ENCODE data around the gene CAMK2N2.

CAMK2N2 gene

GRCh38 chr3:184260724-184261269 lies 556 bp downstream of the CAMK2N2 start:
- TF ChIP-seq, protein P1, sequence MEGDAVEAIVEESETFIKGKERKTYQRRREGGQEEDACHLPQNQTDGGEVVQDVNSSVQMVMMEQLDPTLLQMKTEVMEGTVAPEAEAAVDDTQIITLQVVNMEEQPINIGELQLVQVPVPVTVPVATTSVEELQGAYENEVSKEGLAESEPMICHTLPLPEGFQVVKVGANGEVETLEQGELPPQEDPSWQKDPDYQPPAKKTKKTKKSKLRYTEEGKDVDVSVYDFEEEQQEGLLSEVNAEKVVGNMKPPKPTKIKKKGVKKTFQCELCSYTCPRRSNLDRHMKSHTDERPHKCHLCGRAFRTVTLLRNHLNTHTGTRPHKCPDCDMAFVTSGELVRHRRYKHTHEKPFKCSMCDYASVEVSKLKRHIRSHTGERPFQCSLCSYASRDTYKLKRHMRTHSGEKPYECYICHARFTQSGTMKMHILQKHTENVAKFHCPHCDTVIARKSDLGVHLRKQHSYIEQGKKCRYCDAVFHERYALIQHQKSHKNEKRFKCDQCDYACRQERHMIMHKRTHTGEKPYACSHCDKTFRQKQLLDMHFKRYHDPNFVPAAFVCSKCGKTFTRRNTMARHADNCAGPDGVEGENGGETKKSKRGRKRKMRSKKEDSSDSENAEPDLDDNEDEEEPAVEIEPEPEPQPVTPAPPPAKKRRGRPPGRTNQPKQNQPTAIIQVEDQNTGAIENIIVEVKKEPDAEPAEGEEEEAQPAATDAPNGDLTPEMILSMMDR (IDR thresholded peaks at IDR 0.05; ENCODE audit: extremely low read depth, insufficient read depth, missing control alignments) = no peak
- in situ Hi-C loops (cut with MboI; ENCODE audit: low pct_unique_long_range_greater_than_20kb, low sequenced_read_pairs, unreplicated experiment) = no loop called here
- no peak for DNase-seq (ENCODE audit: low spot score)

GRCh38 chr3:184259878-184260723 lies 1.3 kb downstream of the CAMK2N2 start:
- in situ Hi-C loops (cut with MboI; ENCODE audit: low pct_unique_long_range_greater_than_20kb, low sequenced_read_pairs, unreplicated experiment) = no loop called here
- TF ChIP-seq, protein P1 (IDR thresholded peaks at IDR 0.05; ENCODE audit: extremely low read depth, insufficient read depth, missing control alignments) = no peak
- peak; percentile 88 for DNase-seq (ENCODE audit: low spot score)

DNA sequence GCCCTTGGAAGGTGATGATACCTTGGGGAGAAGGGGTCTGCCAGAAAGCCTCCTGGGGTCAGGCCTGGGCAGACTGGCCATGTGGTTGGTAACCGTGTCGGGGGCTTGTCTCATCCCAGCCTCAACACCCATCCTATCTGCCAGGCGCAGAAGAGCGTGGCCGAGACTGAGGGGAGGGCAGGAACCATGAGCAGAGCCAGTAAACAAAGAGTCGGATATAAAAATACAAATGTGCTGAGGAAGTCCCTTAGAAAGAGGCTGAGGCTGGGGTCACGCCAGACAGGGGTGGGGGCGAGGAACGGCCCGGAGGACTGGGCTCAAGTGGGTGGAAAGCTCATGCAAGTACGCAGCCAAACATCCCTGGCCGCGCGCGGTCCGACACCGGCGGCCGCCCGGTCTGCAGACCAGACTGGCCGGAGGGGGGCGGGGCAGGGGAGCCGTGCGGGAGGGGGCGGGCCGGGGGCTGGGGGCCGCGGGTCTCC lies 1.9 kb downstream of the CAMK2N2 start:
- TF ChIP-seq, protein P1 (IDR thresholded peaks at IDR 0.05; ENCODE audit: extremely low read depth, insufficient read depth, missing control alignments) = no peak
- DNase-seq (ENCODE audit: low spot score) = no peak
- in situ Hi-C loops (cut with MboI; ENCODE audit: low pct_unique_long_range_greater_than_20kb, low sequenced_read_pairs, unreplicated experiment) = no loop called here

DNA sequence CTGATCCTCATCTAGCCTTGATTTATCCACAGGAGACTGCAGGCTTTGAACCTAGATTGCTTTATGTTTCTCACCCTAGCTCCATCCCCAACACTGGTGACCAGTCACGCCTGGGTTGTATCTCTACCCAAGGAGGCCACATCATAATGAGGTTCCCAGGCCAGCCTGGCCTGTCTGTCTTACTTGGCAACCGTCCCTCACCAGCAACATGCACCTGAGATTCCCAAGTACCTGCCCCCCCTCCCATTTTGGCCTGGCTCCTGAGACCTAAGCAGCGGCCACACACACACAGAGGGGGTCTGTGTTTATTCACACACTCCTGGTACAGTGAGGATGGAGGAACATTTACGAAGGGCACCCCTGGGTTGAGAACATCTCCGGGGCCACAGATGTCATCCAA lies 2.4 kb downstream of the CAMK2N2 start:
- no peak for DNase-seq (ENCODE audit: low spot score)
- TF ChIP-seq, protein P1 (IDR thresholded peaks at IDR 0.05; ENCODE audit: extremely low read depth, insufficient read depth, missing control alignments) = no peak
- in situ Hi-C loops (cut with MboI; ENCODE audit: low pct_unique_long_range_greater_than_20kb, low sequenced_read_pairs, unreplicated experiment) = no loop called here

GRCh38 chr3:184257083-184257915 lies 4.1 kb downstream of the CAMK2N2 start:
- TF ChIP-seq, protein P1 (IDR thresholded peaks at IDR 0.05; ENCODE audit: extremely low read depth, insufficient read depth, missing control alignments) = no peak
- in situ Hi-C loops (cut with MboI; ENCODE audit: low pct_unique_long_range_greater_than_20kb, low sequenced_read_pairs, unreplicated experiment) = no loop called here
- no peak for DNase-seq (ENCODE audit: low spot score)

DNA sequence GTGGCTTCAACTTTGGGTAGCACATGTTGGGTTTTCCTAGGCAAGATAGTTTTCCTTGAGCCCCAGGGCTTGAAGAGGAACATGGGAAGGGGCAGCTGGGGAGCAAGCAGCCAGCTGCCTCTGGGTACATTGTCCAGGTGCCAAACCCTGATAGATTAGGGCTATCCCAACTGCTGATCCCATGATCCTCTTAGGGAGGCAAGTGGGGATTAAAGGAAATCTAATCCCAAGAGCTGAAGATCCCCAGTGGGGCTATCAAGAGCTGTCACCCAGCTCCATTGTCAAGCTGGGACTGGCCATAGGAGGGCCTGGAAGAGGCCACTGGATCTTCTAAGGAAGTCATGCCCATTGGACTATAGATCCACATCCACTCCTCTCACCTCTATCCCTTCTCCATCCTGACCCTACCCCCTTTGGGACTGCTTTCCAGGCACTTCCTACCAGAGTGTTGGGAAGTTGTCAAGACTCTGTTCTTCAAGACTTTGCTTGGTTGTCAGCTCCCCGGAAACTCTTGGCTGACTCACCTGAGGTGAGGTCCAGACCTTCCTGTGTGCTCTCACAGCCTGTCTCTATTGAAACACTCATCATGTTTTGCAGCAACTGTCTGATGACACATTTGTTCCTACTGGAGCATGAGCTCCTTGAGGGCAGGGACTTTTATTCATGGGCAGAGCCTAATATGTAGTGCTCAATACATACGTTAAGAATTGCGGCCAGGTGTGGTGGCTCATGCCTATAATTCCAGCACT lies 5.9 kb downstream of the CAMK2N2 start:
- no peak for DNase-seq (ENCODE audit: low spot score)
- TF ChIP-seq, protein P1 (IDR thresholded peaks at IDR 0.05; ENCODE audit: extremely low read depth, insufficient read depth, missing control alignments) = no peak
- in situ Hi-C loops (cut with MboI; ENCODE audit: low pct_unique_long_range_greater_than_20kb, low sequenced_read_pairs, unreplicated experiment) = no loop called here

Measured in GM13977 (cell line).